ENCODE measurements around the gene UNK. TPM values are rescaled to one million over a fixed set of nuclear protein-coding genes. Genes with fewer than 3 reads are reported as not detected.
A peak's percentile ranks its signal among the peaks of the same experiment; 100 is the strongest.

UNK gene
- total RNA-seq, 1 donor from 2014 or later, result 16.7 TPM

- Mint-ChIP-seq H3K4me1 (ENCODE audit: low read depth, unreplicated experiment) (peaks cover 17% of the 10 kb centered on the region), H3K27me3 (ENCODE audit: low read depth, unreplicated experiment) (no peaks in the 10 kb centered on the region), H3K27ac (ENCODE audit: unreplicated experiment) (peak overlapping the region; percentile 99), H3K36me3 (ENCODE audit: low read depth, unreplicated experiment) (peaks cover 24% of the 10 kb centered on the region), H3K4me3 (ENCODE audit: unreplicated experiment) (peak overlapping the region; percentile 96), H3K9me3 (ENCODE audit: unreplicated experiment) (no peaks in the 10 kb centered on the region)
- peak overlapping the region; percentile 98 for H3K27ac ChIP-seq (ENCODE audit: low read depth, low read length)
- peak overlapping the region; percentile 90 for H3K4me2 ChIP-seq (ENCODE audit: low read length)
- peak overlapping the region; percentile 97 for H3K4me3 ChIP-seq (ENCODE audit: insufficient read depth, low read depth, low read length)
- no peak overlapping the region for H2AFZ ChIP-seq (ENCODE audit: low read depth, low read length)
- peaks cover 34% of the 10 kb centered on the region for H3K79me2 ChIP-seq (ENCODE audit: insufficient read depth, low read length)
- peak overlapping the region; percentile 97 for H3K9ac ChIP-seq (ENCODE audit: low read length)
- DNase-seq (ENCODE audit: low read depth), result peak; percentile 99
- peak; percentile 72 for FAIRE-seq
- H3K9me3 ChIP-seq (ENCODE audit: insufficient read depth, low read depth, low read length), result no peaks in the 10 kb centered on the region
- peaks cover 23% of the 10 kb centered on the region for H3K36me3 ChIP-seq (ENCODE audit: insufficient read depth, low read length)
- H3K4me1 ChIP-seq (ENCODE audit: insufficient read depth, low read length), result peaks cover 27% of the 10 kb centered on the region
- H4K20me1 ChIP-seq (ENCODE audit: insufficient read depth, low read length), result peaks cover 47% of the 10 kb centered on the region
- H3K27me3 ChIP-seq (ENCODE audit: insufficient read depth, low read length), result no peaks in the 10 kb centered on the region
- peak; percentile 51 for TF ChIP-seq EZH2 (IDR thresholded peaks at IDR 0.05; ENCODE audit: insufficient read depth, low read length)
- TF ChIP-seq, protein P1, sequence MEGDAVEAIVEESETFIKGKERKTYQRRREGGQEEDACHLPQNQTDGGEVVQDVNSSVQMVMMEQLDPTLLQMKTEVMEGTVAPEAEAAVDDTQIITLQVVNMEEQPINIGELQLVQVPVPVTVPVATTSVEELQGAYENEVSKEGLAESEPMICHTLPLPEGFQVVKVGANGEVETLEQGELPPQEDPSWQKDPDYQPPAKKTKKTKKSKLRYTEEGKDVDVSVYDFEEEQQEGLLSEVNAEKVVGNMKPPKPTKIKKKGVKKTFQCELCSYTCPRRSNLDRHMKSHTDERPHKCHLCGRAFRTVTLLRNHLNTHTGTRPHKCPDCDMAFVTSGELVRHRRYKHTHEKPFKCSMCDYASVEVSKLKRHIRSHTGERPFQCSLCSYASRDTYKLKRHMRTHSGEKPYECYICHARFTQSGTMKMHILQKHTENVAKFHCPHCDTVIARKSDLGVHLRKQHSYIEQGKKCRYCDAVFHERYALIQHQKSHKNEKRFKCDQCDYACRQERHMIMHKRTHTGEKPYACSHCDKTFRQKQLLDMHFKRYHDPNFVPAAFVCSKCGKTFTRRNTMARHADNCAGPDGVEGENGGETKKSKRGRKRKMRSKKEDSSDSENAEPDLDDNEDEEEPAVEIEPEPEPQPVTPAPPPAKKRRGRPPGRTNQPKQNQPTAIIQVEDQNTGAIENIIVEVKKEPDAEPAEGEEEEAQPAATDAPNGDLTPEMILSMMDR (IDR thresholded peaks at IDR 0.05; ENCODE audit: insufficient read depth, low read depth, low read length), result no peak
Measured at GRCh38 chr17:75779250-75779986, 5.2 kb upstream of the UNK start.

DNA sequence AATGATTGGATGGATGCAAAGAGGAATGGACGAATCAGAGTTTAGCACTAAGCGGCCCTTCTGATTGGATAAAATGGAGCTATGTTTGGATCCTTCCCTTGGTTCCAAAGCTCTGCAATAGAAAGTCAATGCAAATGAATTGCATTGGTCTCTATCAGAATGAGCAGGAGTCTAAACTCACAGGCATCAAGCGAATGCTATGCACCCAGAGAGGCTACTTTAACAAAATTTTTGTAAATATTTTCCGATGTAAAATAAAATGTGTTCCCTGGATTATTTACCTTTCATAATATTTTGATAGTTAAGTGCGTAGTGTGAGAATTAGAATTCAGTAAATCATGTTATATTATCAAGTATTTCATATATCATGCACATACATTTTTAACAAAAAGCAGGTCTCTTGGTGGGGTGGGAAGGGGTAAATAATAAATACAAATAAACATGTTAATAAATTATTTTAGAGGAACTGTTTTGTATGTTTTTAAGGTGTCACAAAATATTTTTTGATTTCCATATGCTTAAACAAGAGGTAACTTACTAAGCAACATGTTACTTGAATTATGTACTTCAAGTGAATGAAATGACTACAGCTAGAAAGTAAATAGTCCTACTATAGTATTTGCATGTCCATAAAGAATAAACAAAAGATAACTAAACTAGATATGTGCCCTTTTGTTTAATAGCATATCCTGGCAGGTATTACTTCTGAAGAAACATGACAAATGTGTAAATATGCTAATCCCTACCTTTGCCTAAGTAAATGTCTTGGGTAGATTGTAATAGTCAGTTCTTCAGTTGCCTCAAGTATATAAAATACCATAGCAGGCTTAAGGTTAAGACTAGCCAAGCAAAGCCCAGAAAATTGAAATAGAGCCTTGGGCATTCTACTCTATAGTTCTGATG, 4.4 kb upstream of the UNK start:
- Mint-ChIP-seq H3K4me3 (ENCODE audit: unreplicated experiment) (peak overlapping the region; percentile 96), H3K36me3 (ENCODE audit: low read depth, unreplicated experiment) (peaks cover 24% of the 10 kb centered on the region), H3K27ac (ENCODE audit: unreplicated experiment) (peak overlapping the region; percentile 99), H3K4me1 (ENCODE audit: low read depth, unreplicated experiment) (peaks cover 17% of the 10 kb centered on the region), H3K27me3 (ENCODE audit: low read depth, unreplicated experiment) (no peaks in the 10 kb centered on the region), H3K9me3 (ENCODE audit: unreplicated experiment) (no peaks in the 10 kb centered on the region)
- H3K4me3 ChIP-seq (ENCODE audit: insufficient read depth, low read depth, low read length), result no peak overlapping the region
- no peaks in the 10 kb centered on the region for H3K27me3 ChIP-seq (ENCODE audit: insufficient read depth, low read length)
- H3K4me2 ChIP-seq (ENCODE audit: low read length), result peak overlapping the region; percentile 67
- DNase-seq (ENCODE audit: low read depth) (no peak), FAIRE-seq (no peak)
- TF ChIP-seq, protein P1 (IDR thresholded peaks at IDR 0.05; ENCODE audit: insufficient read depth, low read depth, low read length), result no peak
- no peak for TF ChIP-seq EZH2 (IDR thresholded peaks at IDR 0.05; ENCODE audit: insufficient read depth, low read length)
- H3K9ac ChIP-seq (ENCODE audit: low read length), result no peak overlapping the region
- H3K9me3 ChIP-seq (ENCODE audit: insufficient read depth, low read depth, low read length), result no peaks in the 10 kb centered on the region
- H3K79me2 ChIP-seq (ENCODE audit: insufficient read depth, low read length), result peaks cover 35% of the 10 kb centered on the region
- H3K27ac ChIP-seq (ENCODE audit: low read depth, low read length), result no peak overlapping the region
- H4K20me1 ChIP-seq (ENCODE audit: insufficient read depth, low read length), result peaks cover 39% of the 10 kb centered on the region
- H3K36me3 ChIP-seq (ENCODE audit: insufficient read depth, low read length), result peaks cover 23% of the 10 kb centered on the region
- H3K4me1 ChIP-seq (ENCODE audit: insufficient read depth, low read length), result peaks cover 29% of the 10 kb centered on the region
- no peak overlapping the region for H2AFZ ChIP-seq (ENCODE audit: low read depth, low read length)

Data from astrocyte (in vitro differentiated cells and primary cell).